Measurements from ENCODE around the gene ATP2B3.

ATP2B3 gene

GRCh38 chrX:153576239-153576870, 58.9 kb downstream of the ATP2B3 start:
- no peak for DNase-seq

GRCh38 chrX:153576961-153577360, 59.5 kb downstream of the ATP2B3 start:
- no peak for DNase-seq

GRCh38 chrX:153578200-153578835, 60.9 kb downstream of the ATP2B3 start:
- no peak for DNase-seq

- DNase-seq: no peak
Measured at GRCh38 chrX:153578889-153579288, 61.4 kb downstream of the ATP2B3 start.

GRCh38 chrX:153580700-153581386, 63.4 kb downstream of the ATP2B3 start:
- no peak for DNase-seq

- DNase-seq: peak; percentile 77
Measured at GRCh38 chrX:153582896-153583295, 65.5 kb downstream of the ATP2B3 start.

- DNase-seq: no peak
Measured at GRCh38 chrX:153583433-153583832, 66.0 kb downstream of the ATP2B3 start.

- DNase-seq: no peak
Measured at GRCh38 chrX:153585827-153586226, 68.4 kb downstream of the ATP2B3 start.

GRCh38 chrX:153587342-153587741, 69.9 kb downstream of the ATP2B3 start:
- no peak for DNase-seq

- DNase-seq: no peak
Measured at GRCh38 chrX:153588021-153588781, 70.8 kb downstream of the ATP2B3 start.

GRCh38 chrX:153588782-153589446, 71.5 kb downstream of the ATP2B3 start:
- DNase-seq: no peak

- DNase-seq: no peak
Measured at GRCh38 chrX:153590961-153591956, 73.8 kb downstream of the ATP2B3 start.

GRCh38 chrX:153592091-153592833, 74.8 kb downstream of the ATP2B3 start:
- no peak for DNase-seq

- DNase-seq: no peak
Measured at GRCh38 chrX:153592966-153593688, 75.7 kb downstream of the ATP2B3 start.

GRCh38 chrX:153593811-153594500, 76.5 kb downstream of the ATP2B3 start:
- DNase-seq: no peak

GRCh38 chrX:153595387-153595786, 77.9 kb downstream of the ATP2B3 start:
- no peak for DNase-seq

GRCh38 chrX:153595859-153596857, 78.7 kb downstream of the ATP2B3 start:
- no peak for DNase-seq

All from stimulated activated CD4-positive, alpha-beta T cell treated with anti-CD3 and anti-CD28 coated beads, Interleukin-15, amount 100 ng/mL, for 24 hours (primary cell).